Loucy (cell line): ENCODE data around the gene GPC3.

Source experiments
- H2AFZ ChIP-seq: fragments of 200-600 bp; sonication (generic); 2 replicates; pipeline ENCODE4 v1.6.0; 2016; ENCODE audit warnings: antibody characterized with exemption, mild to moderate bottlenecking, low read length, moderate library complexity
- H3F3A ChIP-seq: fragments of 200-600 bp; 2 replicates; pipeline ENCODE4 v1.6.0; 2016; ENCODE audit warnings: antibody characterized with exemption, low read depth, mild to moderate bottlenecking
- H3K27me3 ChIP-seq: fragments of 200-600 bp; sonication (generic); 2 replicates; pipeline ENCODE4 v1.6.1; 2014; ENCODE audit warnings: low read length, mild to moderate bottlenecking; ENCODE audit not compliant: insufficient read depth, poor library complexity, severe bottlenecking
- H3K36me3 ChIP-seq: fragments of 200-600 bp; sonication (generic); 2 replicates; pipeline ENCODE4 v1.6.1; 2016; ENCODE audit warnings: low read length; ENCODE audit not compliant: insufficient read depth
- H3K4me1 ChIP-seq: fragments of 200-600 bp; sonication (generic); 2 replicates; pipeline ENCODE4 v1.5.1; 2014; ENCODE audit warnings: low read length, mild to moderate bottlenecking; ENCODE audit not compliant: insufficient read depth, poor library complexity, severe bottlenecking
- H3K4me2 ChIP-seq: fragments of 200-600 bp; sonication (generic); 2 replicates; pipeline ENCODE4 v1.6.0; 2014; ENCODE audit warnings: antibody characterized with exemption, low read length, low read depth, mild to moderate bottlenecking; ENCODE audit not compliant: poor library complexity, severe bottlenecking
- H3K4me3 ChIP-seq: fragments of 200-600 bp; sonication (generic); 2 replicates; pipeline ENCODE4 v1.5.1; 2014; ENCODE audit warnings: low read length, mild to moderate bottlenecking, mixed read lengths; ENCODE audit not compliant: poor library complexity, severe bottlenecking
- H3K79me2 ChIP-seq: fragments of 200-600 bp; sonication (generic); 2 replicates; pipeline ENCODE4 v1.6.1; 2014; ENCODE audit warnings: low read length; ENCODE audit not compliant: insufficient read depth
- H3K9ac ChIP-seq: fragments of 200-600 bp; sonication (generic); 2 replicates; pipeline ENCODE4 v1.6.0; 2014; ENCODE audit warnings: mild to moderate bottlenecking, low read depth, low read length, moderate library complexity; ENCODE audit not compliant: poor library complexity, severe bottlenecking
- H3K9me2 ChIP-seq: fragments of 200-600 bp; sonication (generic); replicated peaks from 2 replicates; pipeline ENCODE4 v1.6.1; 2016; ENCODE audit warnings: low read depth, low read length, mixed read lengths
- H3K9me3 ChIP-seq: fragments of 200-600 bp; sonication (generic); 2 replicates; pipeline ENCODE4 v1.6.1; 2014; ENCODE audit warnings: mild to moderate bottlenecking, antibody characterized with exemption, low read length, low read depth; ENCODE audit not compliant: insufficient read depth
- H4K20me1 ChIP-seq: fragments of 200-600 bp; sonication (generic); 2 replicates; pipeline ENCODE4 v1.6.0; 2014; ENCODE audit warnings: antibody characterized with exemption, low read length, mild to moderate bottlenecking; ENCODE audit not compliant: insufficient read depth, poor library complexity, severe bottlenecking
- EZH2phosphoT487 ChIP-seq: fragments of 200-600 bp; IDR thresholded peaks from 2 replicates; pipeline ENCODE4 v1.6.1; 2018; ENCODE audit warnings: antibody characterized with exemption, mild to moderate bottlenecking, moderate library complexity, borderline replicate concordance
- TF ChIP-seq, protein P1 (sequence below): fragments of 200-600 bp; sonication (generic); conservative IDR thresholded peaks from 2 replicates; pipeline ENCODE4 v1.5.1; 2014; ENCODE audit warnings: mild to moderate bottlenecking, antibody characterized with exemption, low read length

Gene GPC3

DNA sequence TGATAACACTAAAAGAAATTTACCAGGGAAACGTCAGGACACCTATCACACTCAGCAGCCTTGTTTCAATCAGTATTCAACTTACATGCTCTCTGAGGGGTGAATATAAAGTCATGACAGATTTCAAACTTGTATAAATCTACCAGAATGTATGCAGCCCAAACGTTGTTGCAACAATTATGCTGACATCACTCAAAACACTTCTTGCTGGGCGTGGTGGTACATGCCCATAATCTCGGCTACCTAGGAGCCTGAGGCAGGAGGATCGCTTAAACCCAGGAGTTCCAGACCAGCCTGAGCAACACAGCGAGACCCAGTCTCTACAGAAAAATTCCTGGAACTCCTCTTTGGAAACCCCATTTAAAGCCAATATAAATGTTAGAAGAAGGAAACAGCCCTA lies 303.5 kb downstream of the GPC3 start:
- Histone ChIP-seq H4K20me1 (no peaks in the 10 kb centered on the region), H3K79me2 (no peaks in the 10 kb centered on the region), H3K4me1 (peaks cover 73% of the 10 kb centered on the region), H3K27me3 (no peaks in the 10 kb centered on the region), H3K9me2 (no peaks in the 10 kb centered on the region), H3K36me3 (no peaks in the 10 kb centered on the region), H3F3A (peaks cover 7% of the 10 kb centered on the region; the same call in 1 of the 2 replicates), H2AFZ (no peak overlapping the region), H3K4me2 (peak overlapping the region; percentile 67), H3K4me3 (peak overlapping the region; percentile 60), H3K9me3 (no peaks in the 10 kb centered on the region), H3K9ac (peak overlapping the region; percentile 73)
- TF ChIP-seq, protein P1, sequence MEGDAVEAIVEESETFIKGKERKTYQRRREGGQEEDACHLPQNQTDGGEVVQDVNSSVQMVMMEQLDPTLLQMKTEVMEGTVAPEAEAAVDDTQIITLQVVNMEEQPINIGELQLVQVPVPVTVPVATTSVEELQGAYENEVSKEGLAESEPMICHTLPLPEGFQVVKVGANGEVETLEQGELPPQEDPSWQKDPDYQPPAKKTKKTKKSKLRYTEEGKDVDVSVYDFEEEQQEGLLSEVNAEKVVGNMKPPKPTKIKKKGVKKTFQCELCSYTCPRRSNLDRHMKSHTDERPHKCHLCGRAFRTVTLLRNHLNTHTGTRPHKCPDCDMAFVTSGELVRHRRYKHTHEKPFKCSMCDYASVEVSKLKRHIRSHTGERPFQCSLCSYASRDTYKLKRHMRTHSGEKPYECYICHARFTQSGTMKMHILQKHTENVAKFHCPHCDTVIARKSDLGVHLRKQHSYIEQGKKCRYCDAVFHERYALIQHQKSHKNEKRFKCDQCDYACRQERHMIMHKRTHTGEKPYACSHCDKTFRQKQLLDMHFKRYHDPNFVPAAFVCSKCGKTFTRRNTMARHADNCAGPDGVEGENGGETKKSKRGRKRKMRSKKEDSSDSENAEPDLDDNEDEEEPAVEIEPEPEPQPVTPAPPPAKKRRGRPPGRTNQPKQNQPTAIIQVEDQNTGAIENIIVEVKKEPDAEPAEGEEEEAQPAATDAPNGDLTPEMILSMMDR: no peak
- TF ChIP-seq EZH2phosphoT487: no peak

DNA sequence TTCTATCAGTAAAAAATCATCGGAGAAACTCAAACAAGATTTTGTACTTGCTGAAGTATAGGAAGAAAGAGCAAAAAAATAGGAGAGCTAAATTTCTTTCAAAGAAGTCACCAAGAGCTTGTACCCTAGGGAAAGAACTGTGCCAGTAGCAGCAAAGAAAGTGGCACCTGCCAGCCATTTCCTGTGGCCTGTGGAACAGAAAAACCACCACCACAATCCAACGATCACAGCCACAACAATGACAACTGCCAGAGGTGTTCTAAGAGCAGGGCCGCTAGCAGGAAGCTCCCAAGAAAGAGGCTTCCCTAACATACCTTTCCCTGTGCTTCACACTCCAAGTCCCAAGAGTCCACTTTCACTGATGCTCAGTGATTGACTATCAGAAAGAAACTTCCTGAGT lies 304.0 kb downstream of the GPC3 start:
- Histone ChIP-seq H3K27me3 (no peaks in the 10 kb centered on the region), H3K9me3 (no peaks in the 10 kb centered on the region), H4K20me1 (no peaks in the 10 kb centered on the region), H3K4me1 (peaks cover 73% of the 10 kb centered on the region), H2AFZ (no peak overlapping the region), H3K79me2 (no peaks in the 10 kb centered on the region), H3K36me3 (no peaks in the 10 kb centered on the region), H3K9ac (peak overlapping the region; percentile 73), H3K4me2 (peak overlapping the region; percentile 67), H3F3A (peaks cover 7% of the 10 kb centered on the region; the same call in 1 of the 2 replicates), H3K4me3 (peak overlapping the region; percentile 60), H3K9me2 (no peaks in the 10 kb centered on the region)
- TF ChIP-seq, protein P1: no peak
- TF ChIP-seq EZH2phosphoT487: no peak

DNA sequence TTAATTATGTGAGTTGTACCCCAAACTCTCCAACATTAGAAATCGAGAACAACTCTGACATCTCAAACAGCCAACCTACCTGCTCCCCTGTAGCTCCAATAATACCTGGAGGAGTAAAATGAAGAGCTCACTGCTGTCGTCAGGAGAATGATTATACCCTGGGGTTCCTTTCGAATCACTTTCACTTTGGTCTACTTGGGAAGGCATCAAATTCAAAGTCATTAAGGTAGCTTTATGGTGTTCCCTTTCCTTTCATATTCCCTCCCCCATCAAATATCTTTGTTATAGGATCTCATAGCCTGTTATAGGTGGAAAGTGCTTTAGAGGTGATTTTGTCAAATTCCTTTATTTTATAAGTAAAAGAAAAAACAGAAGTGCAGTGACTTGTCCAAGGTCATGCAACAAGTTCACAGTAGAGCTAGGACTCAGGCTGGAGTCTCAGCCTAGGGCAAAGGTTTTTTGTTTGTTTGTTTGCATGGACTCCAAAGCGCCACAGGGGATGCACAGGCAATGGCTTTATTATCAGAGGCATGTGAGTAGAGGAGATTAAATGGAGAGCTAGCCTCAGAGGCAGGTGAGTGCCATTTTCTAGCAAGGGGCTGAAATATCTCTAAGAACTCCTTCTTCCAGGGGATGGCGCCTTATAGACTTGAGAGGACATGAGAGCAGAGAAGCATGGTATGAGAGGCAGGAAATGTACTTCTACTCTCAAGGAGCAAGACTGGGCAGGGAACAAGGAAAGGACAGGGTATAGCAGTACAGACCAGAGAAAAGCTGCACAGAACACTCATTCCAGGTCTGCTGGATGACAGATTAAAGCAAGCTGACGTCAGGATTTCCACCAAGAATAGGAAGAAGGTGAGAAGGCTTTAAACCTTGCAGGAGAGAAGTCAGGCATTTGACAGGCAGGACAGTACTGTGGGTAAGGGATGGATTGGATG lies 308.0 kb downstream of the GPC3 start:
- H3K9ac ChIP-seq: no peak overlapping the region
- no peaks in the 10 kb centered on the region for H3K79me2 ChIP-seq
- H3K4me3 ChIP-seq: no peak overlapping the region
- no peaks in the 10 kb centered on the region for H3K9me2 ChIP-seq
- no peaks in the 10 kb centered on the region for H4K20me1 ChIP-seq
- no peaks in the 10 kb centered on the region for H3K9me3 ChIP-seq
- H2AFZ ChIP-seq: no peak overlapping the region; the same call in 1 of the 2 replicates
- peaks cover 49% of the 10 kb centered on the region for H3K4me1 ChIP-seq
- H3K27me3 ChIP-seq: no peaks in the 10 kb centered on the region
- no peak for TF ChIP-seq EZH2phosphoT487
- TF ChIP-seq, protein P1: no peak; the same call in 1 of the 2 replicates
- peaks cover 7% of the 10 kb centered on the region; the same call in 1 of the 2 replicates for H3F3A ChIP-seq
- H3K4me2 ChIP-seq: no peak overlapping the region
- no peaks in the 10 kb centered on the region for H3K36me3 ChIP-seq
